Measurements from ENCODE around the gene TAF8. TPM values are rescaled to one million over a fixed set of nuclear protein-coding genes. Genes with fewer than 3 reads are reported as not detected.

Gene TAF8
- polyA plus RNA-seq, 10 donors, result 10.3 to 16.3 (median 14.4) TPM

DNA sequence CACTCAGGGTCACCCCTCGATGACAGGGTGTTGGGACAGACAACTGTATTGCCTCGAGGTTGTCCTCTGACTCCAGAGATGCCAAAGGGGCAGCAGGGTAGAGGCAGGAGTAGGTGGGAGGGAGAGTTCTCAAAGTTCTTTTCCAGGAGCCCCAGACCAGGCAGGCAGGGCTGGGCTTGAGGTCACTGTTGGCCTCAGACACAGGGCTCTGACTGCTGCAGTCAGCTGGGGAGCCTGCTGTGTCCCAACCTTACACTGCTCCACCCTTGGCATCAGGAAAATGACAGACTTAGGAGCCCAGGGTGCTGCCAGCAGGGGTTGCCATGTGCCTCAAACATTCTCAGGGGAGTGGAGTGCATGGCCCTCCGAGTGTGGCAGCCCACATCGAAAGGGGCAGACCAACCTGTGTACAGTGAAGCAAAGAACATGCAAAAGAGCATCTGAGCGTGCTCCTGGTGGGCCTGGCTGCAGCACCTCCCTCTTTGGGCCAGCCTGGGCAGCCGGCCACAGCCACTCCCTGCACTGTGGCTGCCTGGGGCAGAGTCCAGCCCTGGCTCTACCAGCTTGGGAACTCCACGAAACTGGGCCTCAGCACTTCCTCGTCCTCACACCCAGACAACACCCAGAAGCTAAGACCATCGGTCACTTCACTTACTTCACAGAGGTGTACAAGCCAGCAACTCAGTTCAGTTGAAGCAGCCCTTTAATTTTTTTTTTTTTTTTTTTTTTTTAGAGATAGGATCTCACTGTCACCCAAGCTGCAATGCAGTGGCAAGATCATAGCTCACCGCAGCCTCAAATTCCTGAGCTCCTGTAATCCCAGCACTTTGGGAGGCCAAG, 68.1 kb downstream of the TAF8 start:
- peak in 1 of 3 donors; percentile 50 for DNase-seq

GRCh38 chr6:42120895-42121865, 70.9 kb downstream of the TAF8 start:
- no peak for DNase-seq

DNA sequence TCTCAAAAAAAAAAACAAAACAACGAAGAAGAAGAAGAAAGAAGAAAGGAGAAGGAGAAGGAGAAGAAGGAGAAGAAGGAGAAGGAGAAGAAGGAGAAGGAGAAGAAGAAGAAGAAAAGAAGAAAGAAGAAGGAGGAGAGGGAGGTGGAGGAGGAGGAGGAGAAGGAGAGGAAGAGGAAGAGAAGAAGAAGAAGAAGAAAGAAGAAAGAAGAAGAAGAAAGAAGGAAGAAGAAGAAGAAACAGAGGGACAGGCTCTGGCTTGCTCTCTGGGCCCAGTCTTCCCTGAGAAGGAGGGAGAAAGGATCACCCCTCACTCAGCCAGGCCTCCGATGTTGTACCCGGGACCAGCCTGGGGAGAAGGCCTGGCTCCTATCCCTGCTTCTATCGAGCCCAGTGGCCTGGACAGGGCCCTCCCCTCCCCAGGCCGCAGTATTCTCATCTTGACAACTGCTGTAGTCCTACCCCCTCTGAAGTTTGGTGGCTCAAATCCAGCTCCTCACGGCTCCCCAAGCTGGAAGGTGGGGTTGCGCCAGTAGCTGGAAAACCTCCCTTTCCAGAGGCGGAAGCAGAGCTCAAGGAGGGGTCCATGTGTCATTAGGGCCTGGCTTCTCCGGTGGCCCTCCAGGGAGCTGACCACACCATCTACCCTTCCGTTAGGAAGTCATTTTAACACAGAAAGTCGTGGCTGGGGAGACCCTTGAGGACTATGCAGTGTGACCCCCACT, 73.2 kb downstream of the TAF8 start:
- peak in 1 of 3 donors; percentile 32 for DNase-seq

DNA sequence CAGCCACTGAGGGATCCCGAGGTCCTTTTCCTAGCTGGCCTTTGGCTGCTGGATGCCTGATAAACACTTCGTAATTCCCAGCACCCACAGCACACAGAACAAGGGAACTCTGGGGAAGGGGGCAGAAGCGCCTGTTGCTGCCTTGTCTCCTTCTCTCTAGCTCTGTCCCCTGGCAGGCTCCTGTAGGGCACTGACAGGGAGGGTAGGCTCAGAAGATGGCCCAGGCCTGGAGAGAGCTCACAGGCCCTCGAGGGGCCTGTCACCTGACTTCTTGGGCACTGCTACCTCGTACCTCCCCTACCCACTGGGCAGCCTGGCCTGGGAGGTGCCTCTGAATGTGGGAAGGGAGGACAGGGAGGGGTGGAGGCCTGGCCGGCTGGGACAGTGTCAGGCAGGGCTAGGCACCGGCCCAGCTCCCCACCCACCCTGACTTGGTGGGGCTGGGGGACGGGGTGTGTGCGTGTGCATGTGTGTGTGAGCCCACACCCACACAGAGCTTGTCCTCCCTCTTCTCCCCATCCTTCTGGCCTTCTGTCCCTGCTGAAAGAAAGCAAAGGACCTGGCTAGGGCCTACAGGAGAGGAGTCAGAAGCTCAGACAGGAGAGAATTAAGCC, 74.0 kb downstream of the TAF8 start:
- no peak for DNase-seq

DNA sequence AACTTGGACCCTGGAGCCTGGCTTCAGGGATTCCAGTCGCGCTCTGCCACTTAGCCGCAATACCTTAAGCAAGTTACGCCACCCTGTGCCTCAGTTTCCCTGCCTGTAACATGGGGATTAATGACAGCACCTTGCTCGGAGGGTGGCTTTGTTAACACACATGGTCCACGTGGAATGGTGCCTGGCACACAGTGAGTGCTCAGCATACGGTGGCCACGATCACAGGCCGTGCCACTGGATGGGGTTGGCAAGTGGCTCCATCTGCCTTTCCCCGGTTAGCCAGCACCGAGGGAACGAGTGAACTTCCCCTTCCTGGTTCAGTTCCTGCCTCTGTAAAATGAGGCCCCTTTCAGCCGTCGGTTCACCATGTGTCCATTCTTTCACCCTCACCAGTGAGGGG, 74.9 kb downstream of the TAF8 start:
- no peak for DNase-seq

- DNase-seq, result no peak
Measured at GRCh38 chr6:42125663-42126062, 75.3 kb downstream of the TAF8 start.

DNA sequence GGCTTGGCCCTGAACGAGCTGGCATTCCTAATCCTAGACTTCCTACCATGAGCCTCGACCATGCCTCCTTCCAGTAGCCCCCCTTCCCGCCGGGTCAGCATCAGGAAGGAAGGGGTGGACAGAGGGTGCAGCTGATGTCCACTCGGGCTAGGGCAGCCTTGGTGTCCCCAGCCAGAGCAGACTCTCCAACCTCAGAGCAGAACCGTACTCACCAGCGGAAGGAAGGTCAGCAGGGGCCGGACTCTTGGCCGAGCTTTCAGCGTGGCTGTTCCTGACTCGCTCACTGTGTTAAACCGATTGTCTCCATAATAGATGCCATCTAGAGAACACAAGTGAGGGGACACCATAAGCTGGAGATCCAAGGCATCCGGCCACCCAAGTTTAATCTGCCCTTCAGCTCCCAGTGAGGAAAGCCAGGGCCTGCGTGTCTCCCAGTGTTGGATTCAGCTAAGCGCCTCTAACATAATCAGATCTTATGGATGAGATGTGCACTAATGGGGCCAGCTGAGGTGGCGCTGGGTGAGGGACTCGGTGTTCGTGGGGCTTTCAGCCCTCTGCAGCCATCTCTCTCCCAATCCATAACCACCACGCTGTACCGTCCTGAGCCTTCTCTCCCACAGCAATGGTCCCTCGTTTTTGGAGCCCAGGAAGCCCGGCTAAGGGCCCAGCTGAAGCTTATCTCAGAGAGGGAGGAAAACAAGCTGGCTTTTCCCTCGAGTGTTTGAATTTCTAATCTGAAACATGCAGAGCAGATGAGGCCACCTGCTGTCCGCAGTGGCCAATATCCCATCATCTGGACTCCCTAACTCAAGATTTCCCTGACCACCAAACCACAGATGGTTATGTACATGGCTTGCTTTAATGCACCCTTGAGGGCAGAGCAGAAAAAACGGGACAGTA, 78.4 kb downstream of the TAF8 start:
- DNase-seq, result no peak

DNA sequence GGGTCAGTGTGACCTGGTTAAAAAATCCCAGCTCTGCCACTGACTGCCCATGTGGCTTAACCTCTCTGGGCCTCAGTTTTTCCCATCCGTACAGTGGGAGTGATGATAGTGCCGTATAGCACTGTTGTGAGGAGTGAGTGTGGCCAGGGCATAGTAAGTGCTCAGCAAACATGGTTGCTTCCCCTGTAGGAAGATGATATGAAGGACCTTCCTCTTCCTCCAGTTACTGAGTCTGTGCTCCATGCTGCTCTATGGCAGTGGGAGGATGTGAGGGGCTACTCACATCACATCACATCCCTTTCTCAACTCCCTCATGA, 79.0 kb downstream of the TAF8 start:
- no peak for DNase-seq

- DNase-seq, result no peak
Measured at GRCh38 chr6:42131531-42131930, 81.2 kb downstream of the TAF8 start.

DNA sequence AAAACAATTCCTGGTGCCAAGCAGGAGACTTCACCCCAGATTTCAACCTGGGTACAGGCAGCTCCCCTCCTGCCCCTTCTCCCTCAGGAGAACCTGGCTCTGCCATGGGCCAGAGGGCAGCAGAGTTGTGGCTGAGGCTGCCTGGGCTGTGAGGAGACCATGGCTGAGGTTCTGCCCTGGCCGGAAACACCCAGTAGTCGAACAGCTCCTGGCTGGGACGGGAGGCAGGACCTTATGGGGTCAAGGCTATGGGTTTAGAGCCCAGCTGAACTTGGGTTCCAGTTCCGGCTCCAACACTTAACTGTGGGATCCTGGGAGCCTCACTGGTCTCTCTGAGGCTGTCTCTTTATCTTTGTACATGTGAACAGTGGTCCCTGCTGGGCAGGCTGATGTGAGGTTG, 83.6 kb downstream of the TAF8 start:
- DNase-seq, result no peak

DNA sequence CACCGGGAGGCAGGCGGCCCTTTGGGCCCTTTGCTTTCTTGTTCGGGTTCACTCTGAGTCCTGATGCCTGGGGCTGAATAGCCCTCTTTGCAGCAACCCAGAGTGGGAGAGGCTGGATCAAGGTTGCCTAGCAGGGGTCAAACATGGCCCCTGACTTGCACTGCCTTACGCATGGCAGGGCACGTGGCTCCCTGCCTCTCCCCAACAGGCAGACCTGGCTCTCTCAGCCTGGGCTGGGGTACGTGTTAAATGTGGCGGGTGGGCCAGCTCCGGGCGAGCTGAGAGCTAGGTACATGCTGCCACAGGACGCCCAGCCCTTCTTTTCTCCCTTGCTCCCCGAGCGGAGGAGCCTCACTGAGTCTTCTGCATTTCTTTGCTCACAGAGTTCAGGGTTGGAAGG, 84.8 kb downstream of the TAF8 start:
- DNase-seq, result no peak

DNA sequence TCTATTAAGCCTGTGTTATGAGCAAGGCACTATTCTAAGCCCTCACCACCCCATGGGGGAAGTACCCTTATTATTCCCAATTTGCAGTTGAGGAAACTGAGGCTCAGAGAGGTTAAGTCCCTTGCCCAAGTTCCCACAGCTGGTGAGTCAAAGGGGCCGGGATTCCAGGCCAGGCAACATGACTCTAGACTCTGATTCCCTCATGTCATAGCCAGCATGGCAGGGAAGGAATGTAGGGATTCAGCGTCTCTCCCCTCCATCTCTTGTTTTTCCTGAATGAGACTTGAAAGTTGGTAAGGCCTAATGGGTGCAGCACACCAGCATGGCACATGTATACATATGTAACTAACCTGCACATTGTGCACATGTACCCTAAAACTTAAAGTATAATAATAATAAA, 85.4 kb downstream of the TAF8 start:
- no peak for DNase-seq

GRCh38 chr6:42136508-42137193, 86.3 kb downstream of the TAF8 start:
- DNase-seq, result peak in 1 of 3 donors; percentile 49

Other genes with a start within 250 kb of the TAF8 start
- 1 to 10 TPM; 3.4 to 7.8 (median 5.2) TPM for gene USP49, start 155.1 kb upstream of the TAF8 start, polyA plus RNA-seq (ENCODE audit: insufficient read length in 10 of 10)
- 10 to 100 TPM; 17.2 to 20.5 (median 18.1) TPM for gene MED20, start 129.4 kb upstream of the TAF8 start, polyA plus RNA-seq (ENCODE audit: insufficient read length in 10 of 10)
- gene BYSL, start 129.0 kb upstream of the TAF8 start, polyA plus RNA-seq (ENCODE audit: insufficient read length in 10 of 10), result 10 to 100 TPM; 25.5 to 36.8 (median 33.2) TPM
- gene CCND3, start 108.7 kb upstream of the TAF8 start, polyA plus RNA-seq (ENCODE audit: insufficient read length in 10 of 10), result 10 to 100 TPM; 55.3 to 81.9 (median 67.8) TPM
- 1 to 10 TPM in 3 of 10 donors, under 1 TPM in 7; 0.28 to 1.9 (median 0.59) TPM for gene C6orf132, start 92.1 kb downstream of the TAF8 start, polyA plus RNA-seq (ENCODE audit: insufficient read length in 10 of 10)
- under 1 TPM in 3 of 10 donors, not detected in 7; 0.14 to 0.24 (median 0.18) TPM for gene GUCA1A, start 122.8 kb downstream of the TAF8 start, polyA plus RNA-seq (ENCODE audit: insufficient read length in 10 of 10)
- gene GUCA1B, start 144.4 kb downstream of the TAF8 start, polyA plus RNA-seq (ENCODE audit: insufficient read length in 10 of 10), result 1 to 10 TPM in 9 of 10 donors, under 1 TPM in 1; 0.76 to 3.3 (median 2.2) TPM
- 10 to 100 TPM; 29.3 to 44.9 (median 34.5) TPM for gene MRPS10, start 167.3 kb downstream of the TAF8 start, polyA plus RNA-seq (ENCODE audit: insufficient read length in 10 of 10)

Measured in muscle of back (tissue), 11 donors.